BLaER1 treated with 17β-estradiol and CSF1 and Interleukin-3, amounts not matched to agents 10 nM and 100 nM (cell line): Measurements from ENCODE around the gene CAMK2D.

Experiments used
- H3K27ac ChIP-seq, 11 experiments: shearing (Covaris generic); formaldehyde crosslinking; 2 replicates each; pipeline ENCODE4 v1.8.1; 2022
- H3K27me3 ChIP-seq, 11 experiments: shearing (Covaris generic); formaldehyde crosslinking; 2 replicates each; pipeline ENCODE4 v1.8.1; 2022
- H3K36me3 ChIP-seq, 11 experiments: shearing (Covaris generic); formaldehyde crosslinking; 2 replicates each; pipeline ENCODE4 v1.8.1; 2022
- H3K4me1 ChIP-seq, 10 experiments: shearing (Covaris generic); formaldehyde crosslinking; 2 replicates each; pipeline ENCODE4 v1.8.1; 2022
- H3K4me2 ChIP-seq, 11 experiments: shearing (Covaris generic); formaldehyde crosslinking; 2 replicates each; pipeline ENCODE4 v1.8.1; 2022
- H3K4me3 ChIP-seq, 10 experiments: shearing (Covaris generic); formaldehyde crosslinking; 2 replicates each; pipeline ENCODE4 v1.8.1; 2022
- H3K9ac ChIP-seq, 11 experiments: shearing (Covaris generic); formaldehyde crosslinking; 2 replicates each; pipeline ENCODE4 v1.8.1; 2022
- H3K9me3 ChIP-seq, 11 experiments: shearing (Covaris generic); formaldehyde crosslinking; replicated peaks in 1 of 11; 2 replicates each; pipeline ENCODE4 v1.8.1; 2022
- H4K20me1 ChIP-seq, 11 experiments: shearing (Covaris generic); formaldehyde crosslinking; 2 replicates each; pipeline ENCODE4 v1.8.1; 2022
- Cebpa-rat ChIP-seq, 11 experiments: shearing (Covaris generic); IDR thresholded peaks; 2 replicates each; pipeline ENCODE4 v1.8.1; 2022

Gene CAMK2D

GRCh38 chr4:113586072-113586471 lies 175.5 kb downstream of the CAMK2D start:
- Histone ChIP-seq H3K4me3 (no peak overlapping the region), H3K9ac (no peak overlapping the region), H3K36me3 (peaks cover 0 to 71% (median 17%) of the 10 kb centered on the region in 11 experiments; a peak in 17 of 22 replicates), H3K27me3 (no peaks in the 10 kb centered on the region), H3K27ac (no peak overlapping the region), H3K9me3 (peaks cover 0 to 8% (median 0%) of the 10 kb centered on the region in 11 experiments; a peak in 3 of 22 replicates), H4K20me1 (peaks cover 0 to 68% (median 0%) of the 10 kb centered on the region in 11 experiments; a peak in 5 of 22 replicates), H3K4me2 (peak overlapping the region in 2 of 11 experiments; percentile 1 to 17; a peak in 1 of 22 replicates), H3K4me1 (peaks cover 0 to 22% (median 14%) of the 10 kb centered on the region in 10 experiments; a peak in 13 of 20 replicates)
- no peak for TF ChIP-seq Cebpa-rat (IDR thresholded peaks at IDR 0.05)

DNA sequence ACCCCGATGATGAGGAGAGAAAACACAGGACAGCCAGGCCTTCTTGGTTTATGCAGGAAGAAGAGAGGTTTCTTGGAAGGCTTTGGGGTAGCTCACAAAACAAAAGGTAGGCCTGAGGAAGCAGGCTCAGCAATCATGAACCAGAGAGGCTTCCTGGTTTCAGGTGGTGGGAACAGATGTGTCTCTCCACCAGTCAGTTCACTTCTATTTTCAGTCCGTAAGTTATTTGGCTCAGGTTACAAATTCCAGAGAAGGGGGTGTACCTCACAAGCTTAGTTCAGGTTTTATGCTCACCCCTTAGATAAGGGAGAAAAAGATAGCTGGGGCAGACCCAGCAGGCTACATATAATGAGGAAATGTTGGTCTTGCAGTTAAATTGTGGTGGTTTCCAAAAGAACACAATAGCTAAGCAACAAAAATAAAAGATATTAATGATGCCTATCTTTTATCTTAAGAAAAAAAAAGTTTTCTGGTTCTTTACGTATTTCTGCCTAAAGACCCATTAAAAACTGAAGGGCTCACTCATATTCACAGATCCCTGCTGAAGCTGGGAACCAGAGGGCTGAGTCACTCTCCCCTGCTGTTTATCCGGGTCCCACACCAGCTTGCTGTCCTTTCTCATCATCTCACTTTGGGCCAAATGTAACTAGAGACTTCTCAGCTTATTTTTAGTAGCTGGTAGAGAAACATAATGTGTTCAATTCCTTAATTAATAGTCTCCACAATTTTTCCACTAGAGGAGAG lies 177.0 kb downstream of the CAMK2D start:
- Histone ChIP-seq H3K4me1 (peaks cover 3 to 35% (median 23%) of the 10 kb centered on the region in 10 experiments; a peak in 18 of 20 replicates), H3K9ac (no peak overlapping the region)
- no peak for TF ChIP-seq Cebpa-rat (IDR thresholded peaks at IDR 0.05)

DNA sequence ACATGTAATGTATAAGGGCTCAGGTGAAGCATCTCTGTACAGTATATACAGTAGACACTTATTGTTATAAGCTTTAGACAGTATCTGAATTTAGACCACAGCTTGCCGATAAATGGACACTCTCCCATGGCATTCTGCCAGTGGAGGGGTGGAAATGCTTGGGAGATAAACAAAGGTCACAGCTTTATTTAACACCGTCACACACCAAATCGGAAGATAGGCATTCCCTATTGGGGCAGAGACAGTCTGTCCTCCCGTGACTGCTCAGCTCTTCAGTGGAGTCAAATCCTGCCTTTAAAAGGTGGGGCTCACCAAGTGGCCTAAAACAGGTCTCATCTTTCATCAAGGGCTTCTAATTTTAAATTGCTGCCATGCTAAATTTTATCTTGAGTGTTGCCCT lies 178.8 kb downstream of the CAMK2D start:
- peaks cover 0 to 74% (median 0%) of the 10 kb centered on the region in 11 experiments; a peak in 5 of 22 replicates for H4K20me1 ChIP-seq
- peaks cover 0 to 68% (median 16%) of the 10 kb centered on the region in 11 experiments; a peak in 15 of 22 replicates for H3K36me3 ChIP-seq
- H3K4me2 ChIP-seq: no peak overlapping the region
- H3K9me3 ChIP-seq: peaks cover 0 to 9% (median 0%) of the 10 kb centered on the region in 11 experiments; a peak in 4 of 22 replicates
- peaks cover 7 to 53% (median 32%) of the 10 kb centered on the region in 10 experiments; a peak in 18 of 20 replicates for H3K4me1 ChIP-seq
- TF ChIP-seq Cebpa-rat (IDR thresholded peaks at IDR 0.05): no peak
- no peak overlapping the region for H3K27ac ChIP-seq
- no peak overlapping the region for H3K9ac ChIP-seq
- no peaks in the 10 kb centered on the region for H3K27me3 ChIP-seq
- no peak overlapping the region for H3K4me3 ChIP-seq

More for the DNA sequence above, 177.0 kb downstream of the CAMK2D start:
- H4K20me1 ChIP-seq: peaks cover 0 to 74% (median 0%) of the 10 kb centered on the region in 11 experiments; a peak in 5 of 22 replicates
- H3K36me3 ChIP-seq: peaks cover 0 to 73% (median 16%) of the 10 kb centered on the region in 11 experiments; a peak in 17 of 22 replicates
- H3K4me3 ChIP-seq: no peak overlapping the region
- peak overlapping the region in 5 of 11 experiments; percentile 19 to 42 (median 28); a peak in 8 of 22 replicates for H3K4me2 ChIP-seq
- H3K27ac ChIP-seq: peak overlapping the region in 3 of 11 experiments; percentile 2 to 41 (median 7); a peak in 3 of 22 replicates
- peaks cover 0 to 8% (median 0%) of the 10 kb centered on the region in 11 experiments; a peak in 3 of 22 replicates for H3K9me3 ChIP-seq
- no peaks in the 10 kb centered on the region for H3K27me3 ChIP-seq

DNA sequence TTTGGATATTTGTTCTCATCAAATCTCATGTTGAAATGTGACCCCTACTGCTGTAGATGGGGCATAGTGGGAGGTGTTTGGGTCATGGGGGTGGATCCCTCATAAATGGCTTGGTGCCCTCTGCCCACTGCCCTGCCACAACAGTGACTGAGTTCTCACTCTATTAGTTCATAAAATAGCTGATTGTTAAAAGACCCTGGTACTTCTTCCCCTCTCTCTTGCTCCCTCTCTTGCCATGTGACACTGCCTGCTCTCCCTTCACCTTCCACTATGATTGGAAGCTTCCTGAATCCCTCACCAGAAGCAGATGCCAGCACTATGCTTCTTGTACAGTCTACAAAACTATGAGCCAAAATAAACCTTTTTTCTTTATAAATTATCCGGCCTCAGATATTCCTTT lies 182.2 kb downstream of the CAMK2D start:
- H3K27ac ChIP-seq: 0 out of 22 replicates have a peak overlapping the region, but pooled peaks of 2 of the 11 experiments have one; percentile 10 to 12
- H3K9ac ChIP-seq: no peak overlapping the region
- peaks cover 0 to 9% (median 0%) of the 10 kb centered on the region in 11 experiments; a peak in 4 of 22 replicates for H3K9me3 ChIP-seq
- H3K27me3 ChIP-seq: 0 out of 22 replicates have a peak, but pooled peaks cover 0 to 5% (median 0%) of the 10 kb centered on the region in 11 experiments
- peaks cover 0 to 82% (median 0%) of the 10 kb centered on the region in 11 experiments; a peak in 5 of 22 replicates for H4K20me1 ChIP-seq
- H3K36me3 ChIP-seq: peaks cover 0 to 51% (median 13%) of the 10 kb centered on the region in 11 experiments; a peak in 14 of 22 replicates
- peaks cover 14 to 69% (median 43%) of the 10 kb centered on the region in 10 experiments for H3K4me1 ChIP-seq
- peak overlapping the region in 9 of 11 experiments; percentile 19 to 60 (median 50); a peak in 18 of 22 replicates for H3K4me2 ChIP-seq
- no peak overlapping the region for H3K4me3 ChIP-seq
- no peak for TF ChIP-seq Cebpa-rat (IDR thresholded peaks at IDR 0.05)

DNA sequence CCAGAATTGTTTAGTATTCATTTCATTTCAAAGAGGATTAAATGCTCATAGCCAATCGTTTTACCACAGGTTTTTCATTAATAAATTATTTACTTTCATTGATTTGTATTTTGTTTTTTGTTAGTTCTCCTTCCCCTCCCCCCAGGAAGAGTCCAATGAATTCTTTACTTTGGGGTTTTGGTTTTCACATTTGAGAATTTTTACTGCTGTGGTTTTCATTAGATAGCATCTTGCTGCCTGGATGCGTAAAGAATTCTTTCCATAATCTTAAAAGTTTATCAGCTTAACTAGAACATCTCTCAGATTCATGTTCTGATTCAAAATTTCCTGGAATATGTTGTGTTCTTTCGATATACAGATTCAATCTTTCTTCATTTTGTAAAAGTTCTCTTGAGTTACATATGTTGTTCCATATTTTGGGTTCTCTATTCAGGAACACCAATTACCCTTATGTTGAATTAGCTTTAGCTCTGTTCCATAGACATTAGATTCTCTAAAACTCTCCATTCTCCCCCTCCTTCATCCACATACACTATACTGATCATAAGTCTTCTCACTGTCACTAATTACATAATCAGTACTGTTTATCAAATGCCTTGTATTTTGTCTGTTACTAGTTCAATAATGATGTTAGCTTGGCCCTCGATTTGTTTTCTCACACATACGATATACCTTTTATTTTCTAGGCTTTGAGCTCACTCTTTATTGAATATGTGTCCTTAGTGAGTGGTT lies 184.4 kb downstream of the CAMK2D start:
- Histone ChIP-seq H3K27me3 (0 out of 22 replicates have a peak, but pooled peaks cover 0 to 5% (median 0%) of the 10 kb centered on the region in 11 experiments), H3K4me1 (peaks cover 14 to 67% (median 38%) of the 10 kb centered on the region in 10 experiments), H3K9ac (no peak overlapping the region), H3K4me2 (peak overlapping the region in 10 of 11 experiments; percentile 3 to 56 (median 26); a peak in 12 of 22 replicates), H4K20me1 (peaks cover 0 to 91% (median 0%) of the 10 kb centered on the region in 11 experiments; a peak in 5 of 22 replicates), H3K36me3 (peaks cover 0 to 40% (median 17%) of the 10 kb centered on the region in 11 experiments; a peak in 14 of 22 replicates), H3K27ac (no peak overlapping the region), H3K9me3 (peaks cover 11 to 27% (median 17%) of the 10 kb centered on the region in 11 experiments; a peak in 21 of 22 replicates), H3K4me3 (no peak overlapping the region)
- TF ChIP-seq Cebpa-rat (IDR thresholded peaks at IDR 0.05): no peak

DNA sequence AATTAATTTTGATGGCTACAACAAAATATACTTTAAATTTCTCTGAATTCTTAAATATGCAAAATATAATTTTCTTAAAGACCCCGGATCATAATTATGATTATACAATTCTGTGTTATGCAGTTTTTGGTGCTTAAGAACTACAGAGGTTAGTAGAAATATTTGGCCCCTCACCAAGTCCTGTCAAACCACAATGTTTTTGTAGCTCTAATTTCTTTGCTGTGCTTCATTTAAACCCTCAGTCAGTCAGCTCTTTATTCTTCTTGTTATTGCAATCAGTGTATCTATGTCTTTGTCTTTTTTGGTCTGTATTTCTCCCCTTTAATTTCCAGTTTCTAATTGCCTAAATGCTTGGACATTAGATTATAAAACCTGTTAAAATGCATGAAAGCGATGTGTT lies 186.1 kb downstream of the CAMK2D start:
- Histone ChIP-seq H4K20me1 (peaks cover 0 to 99% (median 0%) of the 10 kb centered on the region in 11 experiments; a peak in 5 of 22 replicates), H3K4me1 (peaks cover 14 to 63% (median 36%) of the 10 kb centered on the region in 10 experiments), H3K9ac (no peak overlapping the region), H3K27ac (no peak overlapping the region), H3K4me2 (peak overlapping the region in 3 of 11 experiments; percentile 4 to 38 (median 19); a peak in 4 of 22 replicates), H3K36me3 (peaks cover 0 to 37% (median 15%) of the 10 kb centered on the region in 11 experiments; a peak in 15 of 22 replicates), H3K27me3 (peaks cover 0 to 13% (median 0%) of the 10 kb centered on the region in 11 experiments; a peak in 3 of 22 replicates), H3K9me3 (peaks cover 11 to 40% (median 25%) of the 10 kb centered on the region in 11 experiments), H3K4me3 (no peak overlapping the region)
- TF ChIP-seq Cebpa-rat (IDR thresholded peaks at IDR 0.05): no peak

- H3K4me3 ChIP-seq: no peak overlapping the region
- peaks cover 9 to 55% (median 30%) of the 10 kb centered on the region in 10 experiments for H3K4me1 ChIP-seq
- H4K20me1 ChIP-seq: peaks cover 0 to 99% (median 0%) of the 10 kb centered on the region in 11 experiments; a peak in 5 of 22 replicates
- peaks cover 0 to 37% (median 15%) of the 10 kb centered on the region in 11 experiments; a peak in 15 of 22 replicates for H3K36me3 ChIP-seq
- H3K4me2 ChIP-seq: peak overlapping the region in 1 of 11 experiments; percentile 26; a peak in 2 of 22 replicates
- H3K9me3 ChIP-seq: peaks cover 11 to 40% (median 27%) of the 10 kb centered on the region in 11 experiments
- TF ChIP-seq Cebpa-rat (IDR thresholded peaks at IDR 0.05): no peak
- peaks cover 0 to 17% (median 0%) of the 10 kb centered on the region in 11 experiments; a peak in 3 of 22 replicates for H3K27me3 ChIP-seq
- H3K9ac ChIP-seq: no peak overlapping the region
- H3K27ac ChIP-seq: peak overlapping the region in 2 of 11 experiments; percentile 10 to 45; a peak in 2 of 22 replicates
Observed at GRCh38 chr4:113574636-113575103, 186.9 kb downstream of the CAMK2D start.

DNA sequence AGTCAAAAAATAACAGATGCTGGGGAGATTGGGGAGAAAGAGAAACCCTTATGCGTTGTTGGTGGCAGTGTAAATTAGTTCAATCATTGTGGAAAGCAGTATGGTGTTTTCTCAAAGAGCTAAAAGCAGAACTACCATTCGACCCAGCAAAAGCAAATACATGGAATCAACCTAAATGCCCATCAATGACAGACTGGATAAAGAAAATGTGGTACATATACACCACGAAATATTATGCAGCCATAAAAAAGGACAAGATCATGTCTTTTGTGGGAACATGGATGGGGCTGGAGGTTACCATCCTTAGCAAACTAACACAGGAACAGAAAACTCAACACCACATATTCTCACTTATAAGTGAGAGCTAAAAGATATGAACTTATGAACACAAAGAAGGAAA lies 188.9 kb downstream of the CAMK2D start:
- peaks cover 5 to 53% (median 22%) of the 10 kb centered on the region in 10 experiments; a peak in 18 of 20 replicates for H3K4me1 ChIP-seq
- no peak overlapping the region for H3K27ac ChIP-seq
- peaks cover 0 to 100% (median 0%) of the 10 kb centered on the region in 11 experiments; a peak in 6 of 22 replicates for H4K20me1 ChIP-seq
- H3K36me3 ChIP-seq: peaks cover 0 to 29% (median 23%) of the 10 kb centered on the region in 11 experiments; a peak in 16 of 22 replicates
- H3K27me3 ChIP-seq: peaks cover 0 to 34% (median 0%) of the 10 kb centered on the region in 11 experiments; a peak in 6 of 22 replicates
- H3K4me2 ChIP-seq: no peak overlapping the region
- no peak overlapping the region for H3K9ac ChIP-seq
- TF ChIP-seq Cebpa-rat (IDR thresholded peaks at IDR 0.05): no peak
- peaks cover 11 to 40% (median 27%) of the 10 kb centered on the region in 11 experiments for H3K9me3 ChIP-seq
- H3K4me3 ChIP-seq: no peak overlapping the region
